ENCODE data around the gene HTN3.
"Not testable (repeated sequence)": the region's sequence is repeated elsewhere in the genome, so short reads cannot be mapped to it uniquely, and the experiment has no call there.

Gene HTN3

GRCh38 chr4:70041652-70042286, 13.5 kb downstream of the HTN3 start:
- no peak for TF ChIP-seq CTCF (IDR thresholded peaks at IDR 0.05; ENCODE audit: low read length, missing control alignments)
- no peak overlapping the region for H3K4me3 ChIP-seq (replicated peaks; ENCODE audit: low read depth, low read length)
- no peak for DNase-seq (ENCODE audit: low read depth)

GRCh38 chr4:70050138-70050537, 21.9 kb downstream of the HTN3 start, which contains the start of gene HTN1:
TSS of gene HTN1 (plus strand) at chr4:70050438. CDS start at chr4:70053077, 2,639 bp downstream.
- DNase-seq (ENCODE audit: low read depth); H3K4me3 ChIP-seq (replicated peaks; ENCODE audit: low read depth, low read length): not testable (repeated sequence)

GRCh38 chr4:70056534-70056933, 28.3 kb downstream of the HTN3 start:
- DNase-seq (ENCODE audit: low read depth) = not testable (repeated sequence)

GRCh38 chr4:70057651-70058050, 29.4 kb downstream of the HTN3 start:
- DNase-seq (ENCODE audit: low read depth) = no peak
- no peak for TF ChIP-seq CTCF (IDR thresholded peaks at IDR 0.05; ENCODE audit: low read length, missing control alignments)
- no peak overlapping the region for H3K4me3 ChIP-seq (replicated peaks; ENCODE audit: low read depth, low read length)

More at GRCh38 chr4:70056534-70056933, 28.3 kb downstream of the HTN3 start:
- H3K4me3 ChIP-seq (replicated peaks; ENCODE audit: low read depth, low read length) = not testable (repeated sequence)

GRCh38 chr4:70059149-70059548, 30.9 kb downstream of the HTN3 start:
- TF ChIP-seq CTCF (IDR thresholded peaks at IDR 0.05; ENCODE audit: low read length, missing control alignments) = no peak
- no peak overlapping the region for H3K4me3 ChIP-seq (replicated peaks; ENCODE audit: low read depth, low read length)
- DNase-seq (ENCODE audit: low read depth) = no peak

- no peak for DNase-seq (ENCODE audit: low read depth)
- H3K4me3 ChIP-seq (replicated peaks; ENCODE audit: low read depth, low read length) = no peak overlapping the region
- TF ChIP-seq CTCF (IDR thresholded peaks at IDR 0.05; ENCODE audit: low read length, missing control alignments) = no peak
Measured at GRCh38 chr4:70062000-70062399, 33.7 kb downstream of the HTN3 start.

- no peak for TF ChIP-seq CTCF (IDR thresholded peaks at IDR 0.05; ENCODE audit: low read length, missing control alignments)
- no peak for DNase-seq (ENCODE audit: low read depth)
- H3K4me3 ChIP-seq (replicated peaks; ENCODE audit: low read depth, low read length) = no peak overlapping the region
Measured at GRCh38 chr4:70080205-70080604, 51.9 kb downstream of the HTN3 start.
